ENCODE results near the gene TTK.
A peak's percentile ranks its signal among the peaks of the same experiment; 100 is the strongest.

Gene TTK

DNA sequence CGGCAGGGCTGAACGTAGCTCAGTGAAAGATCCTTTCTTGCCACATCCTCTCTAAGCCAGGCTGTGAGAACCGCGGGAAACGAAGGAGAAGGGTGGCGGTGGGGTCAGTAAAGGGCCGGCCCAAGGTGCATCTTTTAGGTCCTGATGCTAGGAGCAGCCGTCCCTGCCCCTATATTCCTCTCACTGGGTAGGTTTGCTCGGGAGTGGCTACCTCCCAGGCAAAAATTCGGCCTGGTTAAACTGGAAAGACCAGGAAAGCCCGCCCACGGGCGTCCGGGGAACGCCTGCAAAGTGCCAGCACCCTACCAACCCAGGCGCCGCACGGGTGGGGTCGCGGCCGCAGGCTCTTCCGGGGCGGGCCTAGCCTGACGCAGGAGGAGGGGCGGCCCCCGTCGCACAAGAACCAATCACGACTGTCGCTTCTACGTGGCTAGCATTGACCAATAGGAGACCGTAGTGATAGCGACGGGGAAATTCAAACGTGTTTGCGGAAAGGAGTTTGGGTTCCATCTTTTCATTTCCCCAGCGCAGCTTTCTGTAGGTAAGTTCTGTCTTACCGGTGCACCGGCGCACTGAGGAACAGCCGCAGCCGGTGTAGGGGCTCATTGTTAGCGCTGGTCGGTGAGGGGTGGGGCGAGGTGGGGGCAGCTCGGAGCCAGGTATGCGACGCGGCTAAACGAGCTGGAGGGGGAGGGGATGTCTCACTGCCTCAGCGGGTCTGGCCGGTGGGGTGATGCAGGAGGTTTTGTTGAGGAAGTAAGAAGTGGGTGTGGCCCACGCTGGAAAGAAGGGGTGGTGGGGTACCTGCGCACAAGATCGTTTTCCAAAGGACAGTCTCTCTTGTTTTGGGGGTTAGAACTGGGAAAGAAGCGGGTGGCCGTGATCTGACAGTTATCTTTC lies at the start of gene TTK:
TSS of gene TTK (plus strand) at position 477 of the 900 bp plus-strand sequence. CDS start 1,195 bp downstream, outside the sequence.
- peak; percentile 41 for FAIRE-seq
- TF ChIP-seq, protein P1, sequence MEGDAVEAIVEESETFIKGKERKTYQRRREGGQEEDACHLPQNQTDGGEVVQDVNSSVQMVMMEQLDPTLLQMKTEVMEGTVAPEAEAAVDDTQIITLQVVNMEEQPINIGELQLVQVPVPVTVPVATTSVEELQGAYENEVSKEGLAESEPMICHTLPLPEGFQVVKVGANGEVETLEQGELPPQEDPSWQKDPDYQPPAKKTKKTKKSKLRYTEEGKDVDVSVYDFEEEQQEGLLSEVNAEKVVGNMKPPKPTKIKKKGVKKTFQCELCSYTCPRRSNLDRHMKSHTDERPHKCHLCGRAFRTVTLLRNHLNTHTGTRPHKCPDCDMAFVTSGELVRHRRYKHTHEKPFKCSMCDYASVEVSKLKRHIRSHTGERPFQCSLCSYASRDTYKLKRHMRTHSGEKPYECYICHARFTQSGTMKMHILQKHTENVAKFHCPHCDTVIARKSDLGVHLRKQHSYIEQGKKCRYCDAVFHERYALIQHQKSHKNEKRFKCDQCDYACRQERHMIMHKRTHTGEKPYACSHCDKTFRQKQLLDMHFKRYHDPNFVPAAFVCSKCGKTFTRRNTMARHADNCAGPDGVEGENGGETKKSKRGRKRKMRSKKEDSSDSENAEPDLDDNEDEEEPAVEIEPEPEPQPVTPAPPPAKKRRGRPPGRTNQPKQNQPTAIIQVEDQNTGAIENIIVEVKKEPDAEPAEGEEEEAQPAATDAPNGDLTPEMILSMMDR (IDR thresholded peaks at IDR 0.05; ENCODE audit: insufficient read depth, missing control alignments) = no peak
- peak; percentile 33 for DNase-seq (ENCODE audit: insufficient read length, low spot score)

DNA sequence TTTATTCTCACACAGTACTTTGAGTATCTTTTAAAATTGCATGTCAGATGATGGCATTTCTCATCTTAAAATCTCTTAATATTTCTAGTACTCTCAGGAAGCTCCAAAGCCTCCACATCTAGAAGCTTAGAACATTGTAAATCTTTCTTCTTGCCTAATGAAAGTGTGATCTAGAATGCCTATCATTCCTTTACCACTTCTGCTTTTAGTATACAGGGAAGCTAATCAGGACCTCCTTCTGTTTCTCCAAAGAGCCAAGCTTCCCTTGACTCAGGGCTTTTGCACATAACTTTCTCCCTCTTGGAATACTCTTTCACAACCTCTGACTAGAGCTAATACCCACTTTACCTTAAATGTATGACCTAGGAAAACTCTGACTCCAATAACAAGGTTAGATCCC lies 49.6 kb upstream of the TTK start:
- TF ChIP-seq, protein P1 (IDR thresholded peaks at IDR 0.05; ENCODE audit: insufficient read depth, missing control alignments) = no peak
- FAIRE-seq = no peak
- no peak for DNase-seq (ENCODE audit: insufficient read length, low spot score)

DNA sequence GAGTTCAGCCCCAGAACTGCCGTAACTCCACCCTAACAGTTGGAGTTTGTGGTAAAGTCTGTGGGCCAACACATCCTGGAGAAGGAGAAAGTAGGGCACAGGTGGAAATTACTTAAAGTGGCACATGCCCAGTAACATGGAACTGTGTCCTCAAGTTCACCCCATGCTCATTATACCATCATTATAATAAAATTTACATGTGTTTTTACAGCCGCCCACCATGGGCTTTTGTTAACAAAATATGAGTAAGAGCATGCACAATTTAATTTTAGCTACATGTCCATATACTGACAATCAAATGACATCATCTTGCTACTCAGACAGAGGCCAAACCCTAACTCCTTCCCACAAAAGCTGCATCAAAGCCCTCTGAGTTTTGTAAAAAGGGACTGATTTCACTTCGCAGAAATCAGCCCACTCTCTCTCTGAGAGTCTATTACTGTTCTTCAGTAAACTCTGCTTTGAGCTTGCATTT lies 39.8 kb upstream of the TTK start:
- TF ChIP-seq, protein P1 (IDR thresholded peaks at IDR 0.05; ENCODE audit: insufficient read depth, missing control alignments) = no peak
- no peak for DNase-seq (ENCODE audit: insufficient read length, low spot score)
- no peak for FAIRE-seq

DNA sequence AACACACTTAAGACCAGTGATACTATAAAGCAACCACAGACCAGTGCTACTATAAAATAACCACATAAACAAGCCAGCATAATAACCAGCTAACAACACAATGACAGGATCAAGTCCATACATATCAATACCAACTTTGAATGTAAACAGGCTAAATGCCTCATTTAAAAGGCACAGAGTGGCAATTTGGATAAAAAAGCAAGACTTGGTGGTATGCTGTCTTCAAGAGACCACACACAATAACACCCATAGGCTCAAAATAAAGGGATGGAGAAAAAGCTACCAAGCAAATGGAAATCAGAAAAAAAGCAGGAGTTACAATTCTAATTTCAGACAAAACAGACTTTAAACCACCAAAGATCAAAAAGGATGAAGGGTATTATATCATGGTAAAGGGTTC lies 37.3 kb upstream of the TTK start:
- DNase-seq (ENCODE audit: insufficient read length, low spot score) (no peak), FAIRE-seq (no peak)
- TF ChIP-seq, protein P1 (IDR thresholded peaks at IDR 0.05; ENCODE audit: insufficient read depth, missing control alignments) = no peak

DNA sequence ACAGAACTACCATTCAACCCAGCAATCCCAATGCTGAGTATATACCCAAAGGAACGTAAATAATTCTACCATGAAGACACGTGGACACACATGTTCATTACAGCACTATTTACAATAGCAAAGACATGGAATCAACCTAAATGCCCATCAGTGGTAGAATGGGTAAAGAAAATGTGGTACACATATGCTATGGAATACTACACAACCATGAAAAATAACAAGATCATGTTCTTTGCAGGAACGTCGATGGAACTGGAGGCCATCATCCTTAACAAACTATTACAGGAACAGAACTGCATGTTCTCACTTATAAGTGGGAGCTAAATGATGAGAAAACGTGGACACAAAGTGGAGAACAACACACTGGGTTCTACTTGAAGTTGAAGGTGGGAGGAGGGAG lies 34.7 kb upstream of the TTK start:
- DNase-seq (ENCODE audit: insufficient read length, low spot score) (no peak), FAIRE-seq (no peak)
- TF ChIP-seq, protein P1 (IDR thresholded peaks at IDR 0.05; ENCODE audit: insufficient read depth, missing control alignments) = no peak

DNA sequence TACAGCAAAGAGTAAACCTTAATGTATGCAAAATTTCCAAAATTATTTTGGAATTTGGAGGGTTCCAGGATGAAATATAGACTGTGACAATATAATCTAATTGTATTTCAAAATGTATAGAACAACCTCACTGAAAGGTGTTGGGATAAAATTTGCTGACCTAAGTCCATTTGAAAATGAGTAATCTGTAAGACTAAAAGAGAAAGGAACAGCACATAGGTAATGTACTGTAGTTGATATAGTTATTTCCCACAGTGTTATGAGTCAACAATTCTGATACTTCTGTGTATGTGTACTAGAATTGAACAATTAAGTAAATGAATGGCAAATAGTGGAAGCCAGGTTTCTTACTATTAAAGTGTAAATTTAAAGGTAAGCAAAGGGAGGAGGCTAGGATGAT lies 33.3 kb upstream of the TTK start:
- FAIRE-seq = no peak
- TF ChIP-seq, protein P1 (IDR thresholded peaks at IDR 0.05; ENCODE audit: insufficient read depth, missing control alignments) = no peak
- DNase-seq (ENCODE audit: insufficient read length, low spot score) = no peak

DNA sequence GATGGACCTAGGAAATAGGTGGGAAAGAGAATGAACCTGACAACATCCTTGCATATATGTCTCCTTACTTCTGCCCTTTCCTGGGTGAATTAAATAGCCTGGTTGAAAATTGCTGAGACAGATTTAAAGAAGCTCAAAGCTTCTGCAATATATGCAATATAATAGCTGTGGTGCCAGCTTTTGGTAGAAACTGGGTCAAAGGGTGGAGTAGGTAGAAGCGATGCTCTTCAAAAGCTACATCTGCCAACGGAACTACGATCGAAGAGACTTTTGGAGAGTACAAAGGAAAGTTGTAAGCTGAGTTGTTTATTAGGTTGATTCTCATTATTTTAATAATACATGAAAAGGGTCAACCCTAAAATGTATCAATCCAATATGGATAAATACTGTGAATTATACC lies 22.8 kb upstream of the TTK start:
- FAIRE-seq = no peak
- DNase-seq (ENCODE audit: insufficient read length, low spot score) = no peak
- TF ChIP-seq, protein P1 (IDR thresholded peaks at IDR 0.05; ENCODE audit: insufficient read depth, missing control alignments) = no peak
